ENCODE results near the gene EPAS1.

The EPAS1 gene

DNA sequence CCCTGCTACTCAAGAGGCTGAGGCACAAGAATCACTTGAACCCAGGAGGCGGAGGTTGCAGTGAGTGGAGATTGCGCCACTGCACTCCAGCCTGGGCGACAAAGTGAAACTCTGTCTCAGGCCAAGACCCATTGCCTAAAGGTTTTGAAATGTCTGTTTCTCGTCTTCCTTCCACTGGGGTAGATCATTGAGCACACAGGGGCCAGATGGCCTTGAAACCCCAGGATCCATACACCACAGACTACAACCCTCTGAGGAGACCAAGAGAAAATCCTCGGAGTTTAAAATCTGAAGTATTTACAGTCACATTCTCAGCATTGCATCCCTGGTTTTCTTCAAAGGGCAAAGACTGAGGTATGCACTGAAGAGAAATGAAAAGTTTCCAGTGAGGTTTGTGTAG lies 7.1 kb upstream of the EPAS1 start:
- no peak overlapping the region for H3K4me3 ChIP-seq (ENCODE audit: low read length)
- TF ChIP-seq, protein P1, sequence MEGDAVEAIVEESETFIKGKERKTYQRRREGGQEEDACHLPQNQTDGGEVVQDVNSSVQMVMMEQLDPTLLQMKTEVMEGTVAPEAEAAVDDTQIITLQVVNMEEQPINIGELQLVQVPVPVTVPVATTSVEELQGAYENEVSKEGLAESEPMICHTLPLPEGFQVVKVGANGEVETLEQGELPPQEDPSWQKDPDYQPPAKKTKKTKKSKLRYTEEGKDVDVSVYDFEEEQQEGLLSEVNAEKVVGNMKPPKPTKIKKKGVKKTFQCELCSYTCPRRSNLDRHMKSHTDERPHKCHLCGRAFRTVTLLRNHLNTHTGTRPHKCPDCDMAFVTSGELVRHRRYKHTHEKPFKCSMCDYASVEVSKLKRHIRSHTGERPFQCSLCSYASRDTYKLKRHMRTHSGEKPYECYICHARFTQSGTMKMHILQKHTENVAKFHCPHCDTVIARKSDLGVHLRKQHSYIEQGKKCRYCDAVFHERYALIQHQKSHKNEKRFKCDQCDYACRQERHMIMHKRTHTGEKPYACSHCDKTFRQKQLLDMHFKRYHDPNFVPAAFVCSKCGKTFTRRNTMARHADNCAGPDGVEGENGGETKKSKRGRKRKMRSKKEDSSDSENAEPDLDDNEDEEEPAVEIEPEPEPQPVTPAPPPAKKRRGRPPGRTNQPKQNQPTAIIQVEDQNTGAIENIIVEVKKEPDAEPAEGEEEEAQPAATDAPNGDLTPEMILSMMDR (IDR thresholded peaks at IDR 0.05; ENCODE audit: insufficient read depth, low read depth, low read length, missing control alignments) = no peak

GRCh38 chr2:46293466-46293865 lies 3.7 kb upstream of the EPAS1 start:
- DNase-seq (ENCODE audit: low read depth) = no peak
- H3K4me3 ChIP-seq (ENCODE audit: low read length) = no peak overlapping the region
- TF ChIP-seq, protein P1 (IDR thresholded peaks at IDR 0.05; ENCODE audit: insufficient read depth, low read depth, low read length, missing control alignments) = no peak

More for the DNA sequence above, 7.1 kb upstream of the EPAS1 start:
- no peak for DNase-seq (ENCODE audit: low read depth)

DNA sequence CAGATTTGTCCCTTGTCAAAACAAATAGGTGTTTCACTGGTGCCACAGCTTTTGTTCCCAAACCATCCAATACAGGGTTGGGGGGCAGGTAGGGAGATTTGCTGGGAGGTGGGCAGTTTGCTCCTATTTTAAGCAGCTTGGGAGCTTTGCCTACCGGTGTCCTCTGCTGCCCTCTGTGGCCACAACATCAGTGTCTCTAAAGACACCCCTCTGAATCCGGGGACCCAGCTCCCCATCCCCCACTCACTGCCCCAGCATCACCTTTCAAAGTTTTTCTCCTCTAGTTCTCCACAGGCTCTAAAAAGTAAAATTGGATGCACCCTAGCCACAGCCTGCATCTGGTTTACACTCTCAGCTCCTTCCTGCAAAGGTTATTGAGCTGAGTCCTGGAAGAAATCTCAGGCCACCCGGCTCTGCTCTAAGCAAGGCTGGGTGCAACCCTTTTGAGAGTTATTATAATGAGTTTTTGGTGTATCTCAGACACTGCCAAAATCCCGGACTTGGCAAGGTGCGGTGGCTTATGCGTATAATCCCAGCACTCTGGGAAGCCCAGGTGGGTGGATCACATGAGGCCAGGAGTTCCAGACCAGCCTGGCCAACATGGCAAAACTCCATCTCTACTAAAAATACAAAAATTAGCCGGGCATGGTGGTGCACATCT lies 2.9 kb upstream of the EPAS1 start:
- no peak overlapping the region for H3K4me3 ChIP-seq (ENCODE audit: low read length)
- peak; percentile 32 for DNase-seq (ENCODE audit: low read depth)
- TF ChIP-seq, protein P1 (IDR thresholded peaks at IDR 0.05; ENCODE audit: insufficient read depth, low read depth, low read length, missing control alignments) = peak; percentile 53

DNA sequence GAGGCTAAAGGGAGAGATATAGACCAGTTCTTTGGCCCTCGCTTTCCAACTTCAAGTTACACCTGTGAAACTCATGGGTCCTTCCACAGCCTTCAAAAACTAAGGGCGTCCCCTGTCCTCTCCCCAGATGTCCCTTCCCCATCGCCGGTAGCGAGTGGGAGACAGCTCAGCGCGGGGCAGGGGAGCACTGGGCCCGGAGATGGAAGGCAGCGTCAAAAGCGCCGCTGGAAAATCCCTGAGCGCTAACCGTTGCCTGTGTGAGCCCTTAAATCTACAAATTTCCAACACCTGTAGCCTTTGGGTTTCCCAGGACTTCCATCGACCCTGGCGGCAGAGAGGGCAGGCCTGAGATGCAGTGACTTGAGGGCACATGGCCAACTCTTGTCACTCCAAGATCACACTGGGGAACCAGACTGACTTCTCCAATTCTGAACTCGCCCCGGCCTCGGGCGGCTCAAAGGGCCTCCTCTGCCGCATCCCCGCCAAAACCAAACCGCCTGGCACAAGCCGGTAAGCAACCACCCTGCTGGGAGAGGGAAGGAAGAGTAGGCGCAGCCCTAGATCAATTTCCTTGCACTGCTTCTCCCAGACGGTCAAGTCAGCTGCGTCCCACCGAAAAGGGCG lies 879 bp upstream of the EPAS1 start:
- peak; percentile 40 for DNase-seq (ENCODE audit: low read depth)
- TF ChIP-seq, protein P1 (IDR thresholded peaks at IDR 0.05; ENCODE audit: insufficient read depth, low read depth, low read length, missing control alignments) = no peak

GRCh38 chr2:46297546-46298271 lies 502 bp downstream of the EPAS1 start:
- peak overlapping the region; percentile 95 for H3K4me3 ChIP-seq (ENCODE audit: low read length)
- DNase-seq (ENCODE audit: low read depth) = peak; percentile 87
- TF ChIP-seq, protein P1 (IDR thresholded peaks at IDR 0.05; ENCODE audit: insufficient read depth, low read depth, low read length, missing control alignments) = no peak

More for the DNA sequence above, 879 bp upstream of the EPAS1 start:
- H3K4me3 ChIP-seq (ENCODE audit: low read length) = peak overlapping the region; percentile 51

- H3K4me3 ChIP-seq (ENCODE audit: low read length) = peak overlapping the region; percentile 95
- no peak for DNase-seq (ENCODE audit: low read depth)
- TF ChIP-seq, protein P1 (IDR thresholded peaks at IDR 0.05; ENCODE audit: insufficient read depth, low read depth, low read length, missing control alignments) = no peak
Measured at GRCh38 chr2:46298272-46298521, 990 bp downstream of the EPAS1 start.

Measured in epithelial cell of esophagus (primary cell).